H9 (cell line): Measurements from ENCODE around the gene TRIM28. TPM values are rescaled to one million over a fixed set of nuclear protein-coding genes. Genes with fewer than 3 reads are reported as not detected.

Source experiments
- DNase-seq: peaks from one replicate; pipeline ENCODE4 v3.0.0-alpha.2; 2017
- H2AFZ ChIP-seq: one replicate; pipeline ENCODE4 v1.6.1; 2013; ENCODE audit warnings: mild to moderate bottlenecking, low read length, control low read depth, moderate library complexity
- H2AK5ac ChIP-seq: 2 replicates; pipeline ENCODE4 v1.6.1; 2013; ENCODE audit warnings: low read length, control low read depth, mixed read lengths; ENCODE audit not compliant: insufficient read length
- H2BK120ac ChIP-seq: one replicate; pipeline ENCODE4 v1.6.1; 2013; ENCODE audit warnings: low read depth, mild to moderate bottlenecking, low read length, control low read depth, inconsistent platforms; ENCODE audit not compliant: poor library complexity, severe bottlenecking
- H2BK12ac ChIP-seq: 2 replicates; pipeline ENCODE4 v1.6.1; 2013; ENCODE audit warnings: low read length, control low read depth, mixed read lengths, low read depth; ENCODE audit not compliant: insufficient read length
- H2BK15ac ChIP-seq: 2 replicates; pipeline ENCODE4 v1.6.1; 2013; ENCODE audit warnings: low read depth, low read length, control low read depth
- H2BK20ac ChIP-seq: one replicate; pipeline ENCODE4 v1.6.1; 2013; ENCODE audit warnings: low read depth, mild to moderate bottlenecking, low read length, control low read depth, inconsistent platforms; ENCODE audit not compliant: poor library complexity, severe bottlenecking
- H2BK5ac ChIP-seq: 2 replicates; pipeline ENCODE4 v1.6.1; 2013; ENCODE audit warnings: low read length, control low read depth, mixed read lengths; ENCODE audit not compliant: insufficient read length
- H3K14ac ChIP-seq: 2 replicates; pipeline ENCODE4 v1.6.1; 2013; ENCODE audit warnings: low read length, control low read depth; ENCODE audit not compliant: insufficient read depth
- H3K18ac ChIP-seq: 2 replicates; pipeline ENCODE4 v1.6.1; 2013; ENCODE audit warnings: low read depth, mild to moderate bottlenecking, mixed read lengths, low read length, control low read depth; ENCODE audit not compliant: insufficient read length
- H3K23ac ChIP-seq: 2 replicates; pipeline ENCODE4 v1.6.1; 2013; ENCODE audit warnings: low read length, control low read depth, mixed read lengths, low read depth; ENCODE audit not compliant: insufficient read length
- H3K23me2 ChIP-seq: 2 replicates; pipeline ENCODE4 v1.6.1; 2013; ENCODE audit warnings: low read depth, mild to moderate bottlenecking, mixed read lengths, low read length, control low read depth; ENCODE audit not compliant: insufficient read length, poor library complexity, severe bottlenecking
- H3K27ac ChIP-seq: 2 replicates; pipeline ENCODE4 v1.5.1; 2013; ENCODE audit warnings: low read length, control low read depth, mixed read lengths, low read depth; ENCODE audit not compliant: insufficient read length
- H3K27me3 ChIP-seq: 2 replicates; pipeline ENCODE4 v1.6.1; 2013; ENCODE audit warnings: low read length, control low read depth, inconsistent platforms; ENCODE audit not compliant: insufficient read depth
- H3K4ac ChIP-seq: 2 replicates; pipeline ENCODE4 v1.6.1; 2013; ENCODE audit warnings: low read depth, mild to moderate bottlenecking, control low read depth, inconsistent platforms, low read length, moderate library complexity
- H3K4me1 ChIP-seq: 2 replicates; pipeline ENCODE4 v1.6.1; 2013; ENCODE audit warnings: low read length, control low read depth, inconsistent platforms; ENCODE audit not compliant: insufficient read depth
- H3K4me2 ChIP-seq: 2 replicates; pipeline ENCODE4 v1.6.1; 2013; ENCODE audit warnings: low read length, control low read depth, mixed read lengths; ENCODE audit not compliant: insufficient read length, insufficient read depth
- H3K56ac ChIP-seq: 2 replicates; pipeline ENCODE4 v1.6.1; 2013; ENCODE audit warnings: low read depth, mild to moderate bottlenecking, mixed read lengths, low read length, control low read depth; ENCODE audit not compliant: insufficient read length
- H3K79me1 ChIP-seq: 2 replicates; pipeline ENCODE4 v1.6.1; 2013; ENCODE audit warnings: low read depth, mild to moderate bottlenecking, moderate library complexity, low read length, control low read depth, inconsistent platforms; ENCODE audit not compliant: insufficient read depth, poor library complexity, severe bottlenecking
- H3K79me2 ChIP-seq: 2 replicates; pipeline ENCODE4 v1.6.1; 2013; ENCODE audit warnings: low read length, control low read depth, inconsistent platforms; ENCODE audit not compliant: insufficient read depth
- H3K9ac ChIP-seq: 2 replicates; pipeline ENCODE4 v1.6.1; 2013; ENCODE audit warnings: low read length, control low read depth, mixed read lengths; ENCODE audit not compliant: insufficient read length; ENCODE audit errors: extremely low read depth
- H3K9me3 ChIP-seq: one replicate; pipeline ENCODE4 v1.6.1; 2013; ENCODE audit warnings: low read depth, low read length, inconsistent platforms; ENCODE audit not compliant: control insufficient read depth
- H3T11ph ChIP-seq: one replicate; pipeline ENCODE4 v1.6.1; 2013; ENCODE audit warnings: mild to moderate bottlenecking, low read length, control low read depth, inconsistent platforms
- H4K20me1 ChIP-seq: one replicate; pipeline ENCODE4 v1.6.1; 2013; ENCODE audit not compliant: control insufficient read depth, insufficient read length, insufficient read depth
- H4K5ac ChIP-seq: 2 replicates; pipeline ENCODE4 v1.6.1; 2013; ENCODE audit warnings: low read depth, mild to moderate bottlenecking, mixed read lengths, low read length, control low read depth; ENCODE audit not compliant: insufficient read length
- H4K8ac ChIP-seq: replicated peaks from 2 replicates; pipeline ENCODE4 v1.6.1; 2013; ENCODE audit warnings: low read length, control low read depth, mixed read lengths, low read depth; ENCODE audit not compliant: insufficient read length
- H4K91ac ChIP-seq: 2 replicates; pipeline ENCODE4 v1.6.1; 2013; ENCODE audit warnings: low read depth, mild to moderate bottlenecking, moderate library complexity, mixed read lengths, low read length, control low read depth; ENCODE audit not compliant: insufficient read length
- H3K27ac Mint-ChIP-seq, 3 experiments: 2 replicates in 2 of 3; 3 replicates in 1 of 3; pipeline ENCODE4 v1.8.0; 2020 to 2021; ENCODE audit warnings: mixed read lengths in 3 of 3, mild to moderate bottlenecking in 1 of 3, moderate library complexity in 1 of 3
- H3K27me3 Mint-ChIP-seq: 2 replicates; pipeline ENCODE4 v1.8.0; 2021; ENCODE audit warnings: low read depth, mild to moderate bottlenecking, moderate library complexity, mixed read lengths
- H3K36me3 Mint-ChIP-seq, 3 experiments: 2 replicates in 2 of 3; 3 replicates in 1 of 3; pipeline ENCODE4 v1.8.0; 2020 to 2021; ENCODE audit warnings: low read depth in 3 of 3, mixed read lengths in 3 of 3; ENCODE audit not compliant: insufficient read depth in 1 of 3
- H3K4me1 Mint-ChIP-seq, 2 experiments: 2 replicates each; pipeline ENCODE4 v1.8.0; 2020; ENCODE audit warnings: mixed read lengths in 2 of 2
- H3K4me3 Mint-ChIP-seq, 2 experiments: 2 replicates in 1 of 2; 3 replicates in 1 of 2; pipeline ENCODE4 v1.8.0; 2020 to 2021; ENCODE audit warnings: mild to moderate bottlenecking in 2 of 2, mixed read lengths in 2 of 2, moderate library complexity in 1 of 2
- H3K9me3 Mint-ChIP-seq, 2 experiments: 2 replicates in 1 of 2; 3 replicates in 1 of 2; pipeline ENCODE4 v1.8.0; 2020; ENCODE audit warnings: mild to moderate bottlenecking in 2 of 2, mixed read lengths in 2 of 2, moderate library complexity in 1 of 2
- WGBS: extraction: QIAGEN DNeasy Blood & Tissue Kit; methylation state at CpG from one replicate; pipeline ENCODE4 v1.1.7; 2013; ENCODE audit warnings: missing lambda C conversion rate, low lambda C conversion rate, mixed read lengths; ENCODE audit not compliant: insufficient read length; ENCODE audit errors: extremely low coverage; 5-methylcytosine and 5-hydroxymethylcytosine counted together
- total RNA-seq: library from RNA; stranded (reverse); gene quantifications from 2 replicates; pipeline ENCODE4 v1.2.1, GENCODE V29; 2021
- TF ChIP-seq, protein P1 (sequence below): fragments of 200-600 bp; sonication (generic); conservative IDR thresholded peaks from 3 replicates; pipeline ENCODE4 v1.8.0; 2021; ENCODE audit warnings: antibody characterized with exemption, mild to moderate bottlenecking

Gene TRIM28
- total RNA-seq, 1 experiment from 2014 or later = 1,084 TPM

DNA sequence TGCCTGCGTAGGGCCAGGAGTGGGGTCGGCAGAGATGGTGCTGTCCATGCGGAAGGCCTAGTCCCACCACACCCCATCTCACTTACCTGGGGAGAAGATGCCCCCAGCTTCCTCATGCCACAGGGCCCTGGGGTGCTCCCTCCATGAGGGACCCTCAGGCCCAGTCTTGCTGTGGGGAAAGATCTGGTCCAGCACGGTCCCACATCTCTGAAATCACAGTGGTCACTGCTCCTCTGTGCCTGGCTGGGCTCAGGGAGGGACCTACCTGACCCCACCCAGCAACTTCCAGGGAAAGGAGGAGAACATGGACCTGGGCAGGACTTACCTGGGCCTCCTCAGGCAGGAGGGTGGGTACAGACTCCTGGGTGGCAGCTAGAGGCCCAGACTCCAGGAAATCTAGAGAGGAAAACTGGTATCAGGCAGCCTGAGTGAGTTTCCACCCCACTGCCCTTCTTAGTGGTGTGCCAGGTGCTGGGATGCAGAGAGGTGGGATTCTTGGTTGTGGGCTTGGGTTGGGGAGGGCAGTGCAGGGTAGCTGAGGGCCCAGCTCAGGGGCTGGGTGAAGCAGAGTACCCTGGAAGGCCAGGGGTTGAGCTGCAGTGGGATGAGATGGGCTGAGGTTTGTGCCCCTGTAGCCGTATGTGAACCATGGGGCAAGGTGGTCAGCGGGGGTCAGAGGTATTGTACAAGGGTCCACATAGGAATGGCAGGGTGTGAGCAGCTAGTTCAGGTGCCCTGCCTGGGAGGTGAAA, 25.5 kb downstream of the TRIM28 start:
- H3K27ac ChIP-seq = no peak overlapping the region
- no peak overlapping the region for H3K56ac ChIP-seq
- no peak overlapping the region for H3K18ac ChIP-seq
- H3K4ac ChIP-seq = no peak overlapping the region
- H2BK20ac ChIP-seq = no peak overlapping the region
- Mint-ChIP-seq H3K4me3 (peak overlapping the region in 1 of 2 experiments; percentile 12; a peak in 1 of 5 replicates), H3K27me3 (no peaks in the 10 kb centered on the region; the same call in 1 of the 2 replicates), H3K36me3 (peaks cover 0 to 30% (median 18%) of the 10 kb centered on the region in 3 experiments; a peak in 5 of 7 replicates), H3K4me1 (peaks cover 14 to 15% of the 10 kb centered on the region in 2 experiments), H3K9me3 (no peaks in the 10 kb centered on the region; a peak in 1 of 5 replicates), H3K27ac (peak overlapping the region in 1 of 3 experiments; percentile 75; a peak in 1 of 7 replicates)
- no peaks in the 10 kb centered on the region for H3K27me3 ChIP-seq
- no peak overlapping the region for H2BK120ac ChIP-seq
- no peak overlapping the region for H3T11ph ChIP-seq
- no peak overlapping the region for H3K4me2 ChIP-seq
- TF ChIP-seq, protein P1, sequence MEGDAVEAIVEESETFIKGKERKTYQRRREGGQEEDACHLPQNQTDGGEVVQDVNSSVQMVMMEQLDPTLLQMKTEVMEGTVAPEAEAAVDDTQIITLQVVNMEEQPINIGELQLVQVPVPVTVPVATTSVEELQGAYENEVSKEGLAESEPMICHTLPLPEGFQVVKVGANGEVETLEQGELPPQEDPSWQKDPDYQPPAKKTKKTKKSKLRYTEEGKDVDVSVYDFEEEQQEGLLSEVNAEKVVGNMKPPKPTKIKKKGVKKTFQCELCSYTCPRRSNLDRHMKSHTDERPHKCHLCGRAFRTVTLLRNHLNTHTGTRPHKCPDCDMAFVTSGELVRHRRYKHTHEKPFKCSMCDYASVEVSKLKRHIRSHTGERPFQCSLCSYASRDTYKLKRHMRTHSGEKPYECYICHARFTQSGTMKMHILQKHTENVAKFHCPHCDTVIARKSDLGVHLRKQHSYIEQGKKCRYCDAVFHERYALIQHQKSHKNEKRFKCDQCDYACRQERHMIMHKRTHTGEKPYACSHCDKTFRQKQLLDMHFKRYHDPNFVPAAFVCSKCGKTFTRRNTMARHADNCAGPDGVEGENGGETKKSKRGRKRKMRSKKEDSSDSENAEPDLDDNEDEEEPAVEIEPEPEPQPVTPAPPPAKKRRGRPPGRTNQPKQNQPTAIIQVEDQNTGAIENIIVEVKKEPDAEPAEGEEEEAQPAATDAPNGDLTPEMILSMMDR = no peak
- H4K8ac ChIP-seq = no peak overlapping the region
- H3K79me2 ChIP-seq = no peaks in the 10 kb centered on the region
- no peak overlapping the region for H2BK5ac ChIP-seq
- WGBS = no CpG with 5 or more reads among the region's 6 CpGs
- H4K5ac ChIP-seq = no peak overlapping the region
- no peak overlapping the region for H2AK5ac ChIP-seq
- no peaks in the 10 kb centered on the region for H4K20me1 ChIP-seq
- H2BK15ac ChIP-seq = no peak overlapping the region
- H4K91ac ChIP-seq = no peak overlapping the region
- H2BK12ac ChIP-seq = no peak overlapping the region
- H3K14ac ChIP-seq = no peak overlapping the region
- H3K23me2 ChIP-seq = peaks cover 4% of the 10 kb centered on the region
- no peaks in the 10 kb centered on the region for H3K9me3 ChIP-seq
- no peak for DNase-seq
- no peaks in the 10 kb centered on the region for H3K79me1 ChIP-seq
- no peak overlapping the region for H2AFZ ChIP-seq
- no peak overlapping the region for H3K9ac ChIP-seq
- no peak overlapping the region for H3K23ac ChIP-seq
- H3K4me1 ChIP-seq = no peaks in the 10 kb centered on the region; the same call in 1 of the 2 replicates
